ENCODE results near the gene WDR76.

DNA sequence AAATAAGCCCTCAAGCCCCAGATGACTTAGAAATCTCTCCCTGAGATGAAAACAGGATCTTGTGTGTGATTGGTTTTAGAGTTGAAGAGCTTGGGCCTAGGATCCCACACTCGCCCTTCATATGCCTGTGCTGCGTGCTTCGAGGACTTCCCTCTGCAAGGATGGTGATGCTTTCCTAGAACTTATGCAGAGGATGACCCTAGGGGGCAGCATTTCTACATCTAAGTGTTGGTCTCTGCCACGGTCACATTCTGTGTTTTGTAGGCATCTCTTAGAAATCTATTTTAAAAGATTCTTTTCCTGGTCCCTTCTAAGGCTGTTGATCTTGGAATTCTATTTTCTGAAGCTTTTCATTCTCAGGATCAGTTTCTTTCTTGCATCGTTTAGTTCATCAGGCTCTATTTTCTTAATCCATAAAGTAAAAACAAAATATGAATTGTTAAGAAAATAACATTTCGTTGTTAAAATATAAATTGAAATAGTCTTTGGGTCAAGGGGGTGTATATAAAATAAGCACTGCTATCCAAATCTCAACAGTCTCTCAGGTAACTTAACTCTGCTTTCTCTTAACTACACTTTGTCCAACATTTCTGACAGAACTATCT, 45.7 kb downstream of the WDR76 start:
- no peak for TF ChIP-seq YY1 (IDR thresholded peaks at IDR 0.05; ENCODE audit: low read depth)
- TF ChIP-seq, protein P1, sequence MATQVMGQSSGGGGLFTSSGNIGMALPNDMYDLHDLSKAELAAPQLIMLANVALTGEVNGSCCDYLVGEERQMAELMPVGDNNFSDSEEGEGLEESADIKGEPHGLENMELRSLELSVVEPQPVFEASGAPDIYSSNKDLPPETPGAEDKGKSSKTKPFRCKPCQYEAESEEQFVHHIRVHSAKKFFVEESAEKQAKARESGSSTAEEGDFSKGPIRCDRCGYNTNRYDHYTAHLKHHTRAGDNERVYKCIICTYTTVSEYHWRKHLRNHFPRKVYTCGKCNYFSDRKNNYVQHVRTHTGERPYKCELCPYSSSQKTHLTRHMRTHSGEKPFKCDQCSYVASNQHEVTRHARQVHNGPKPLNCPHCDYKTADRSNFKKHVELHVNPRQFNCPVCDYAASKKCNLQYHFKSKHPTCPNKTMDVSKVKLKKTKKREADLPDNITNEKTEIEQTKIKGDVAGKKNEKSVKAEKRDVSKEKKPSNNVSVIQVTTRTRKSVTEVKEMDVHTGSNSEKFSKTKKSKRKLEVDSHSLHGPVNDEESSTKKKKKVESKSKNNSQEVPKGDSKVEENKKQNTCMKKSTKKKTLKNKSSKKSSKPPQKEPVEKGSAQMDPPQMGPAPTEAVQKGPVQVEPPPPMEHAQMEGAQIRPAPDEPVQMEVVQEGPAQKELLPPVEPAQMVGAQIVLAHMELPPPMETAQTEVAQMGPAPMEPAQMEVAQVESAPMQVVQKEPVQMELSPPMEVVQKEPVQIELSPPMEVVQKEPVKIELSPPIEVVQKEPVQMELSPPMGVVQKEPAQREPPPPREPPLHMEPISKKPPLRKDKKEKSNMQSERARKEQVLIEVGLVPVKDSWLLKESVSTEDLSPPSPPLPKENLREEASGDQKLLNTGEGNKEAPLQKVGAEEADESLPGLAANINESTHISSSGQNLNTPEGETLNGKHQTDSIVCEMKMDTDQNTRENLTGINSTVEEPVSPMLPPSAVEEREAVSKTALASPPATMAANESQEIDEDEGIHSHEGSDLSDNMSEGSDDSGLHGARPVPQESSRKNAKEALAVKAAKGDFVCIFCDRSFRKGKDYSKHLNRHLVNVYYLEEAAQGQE (IDR thresholded peaks at IDR 0.05; ENCODE audit: low read depth) = no peak
- no peak for TF ChIP-seq TEAD4 (IDR thresholded peaks at IDR 0.05)
- TF ChIP-seq CEBPB (IDR thresholded peaks at IDR 0.05) = no peak
- no peak for TF ChIP-seq TAF1 (IDR thresholded peaks at IDR 0.05; ENCODE audit: low read depth)
- TF ChIP-seq EP300 (IDR thresholded peaks at IDR 0.05; ENCODE audit: borderline replicate concordance) = no peak
- TF ChIP-seq TCF12 (IDR thresholded peaks at IDR 0.05; ENCODE audit: low read depth) = no peak
- no peak for TF ChIP-seq NFIC (IDR thresholded peaks at IDR 0.05)
- no peak for TF ChIP-seq EGR1 (IDR thresholded peaks at IDR 0.05)
- no peak for TF ChIP-seq CREB1 (IDR thresholded peaks at IDR 0.05; ENCODE audit: low read depth)
- TF ChIP-seq, protein P2, sequence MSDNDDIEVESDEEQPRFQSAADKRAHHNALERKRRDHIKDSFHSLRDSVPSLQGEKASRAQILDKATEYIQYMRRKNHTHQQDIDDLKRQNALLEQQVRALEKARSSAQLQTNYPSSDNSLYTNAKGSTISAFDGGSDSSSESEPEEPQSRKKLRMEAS (IDR thresholded peaks at IDR 0.05) = no peak
